GM15510 (cell line): ENCODE measurements around the gene SH3PXD2A.

Source experiments
- POLR2A ChIP-seq: IDR thresholded peaks from 3 replicates; pipeline ENCODE4 v1.6.1; 2011; ENCODE audit warnings: borderline replicate concordance; ENCODE audit not compliant: insufficient read length; ENCODE audit errors: extremely low read depth

Gene SH3PXD2A

DNA sequence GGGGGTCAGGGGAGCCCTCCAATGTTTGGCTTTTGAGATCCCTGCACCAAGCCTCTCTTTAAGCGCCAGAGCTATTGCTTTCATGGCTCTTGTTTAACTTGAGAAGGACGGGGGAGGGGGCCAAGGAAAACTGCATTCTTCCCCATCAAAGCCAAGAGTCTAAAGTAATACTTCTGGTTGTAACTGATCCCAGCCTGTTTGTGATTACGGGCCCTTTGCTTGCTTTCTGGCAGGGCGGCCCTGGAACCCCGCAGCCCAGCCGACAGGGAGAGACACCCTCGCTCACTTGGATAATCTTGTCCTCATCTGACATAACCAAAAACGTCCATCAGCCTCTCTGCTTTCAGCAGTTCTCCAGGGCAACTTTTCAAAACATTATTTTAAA is 207.1 kb downstream of the SH3PXD2A start:
- TF ChIP-seq POLR2A = no peak

- no peak for TF ChIP-seq POLR2A
These were observed 209.1 kb downstream of the SH3PXD2A start for GRCh38 chr10:103646304-103646703.

- no peak for TF ChIP-seq POLR2A
These were observed 210.0 kb downstream of the SH3PXD2A start for GRCh38 chr10:103645141-103646054.

DNA sequence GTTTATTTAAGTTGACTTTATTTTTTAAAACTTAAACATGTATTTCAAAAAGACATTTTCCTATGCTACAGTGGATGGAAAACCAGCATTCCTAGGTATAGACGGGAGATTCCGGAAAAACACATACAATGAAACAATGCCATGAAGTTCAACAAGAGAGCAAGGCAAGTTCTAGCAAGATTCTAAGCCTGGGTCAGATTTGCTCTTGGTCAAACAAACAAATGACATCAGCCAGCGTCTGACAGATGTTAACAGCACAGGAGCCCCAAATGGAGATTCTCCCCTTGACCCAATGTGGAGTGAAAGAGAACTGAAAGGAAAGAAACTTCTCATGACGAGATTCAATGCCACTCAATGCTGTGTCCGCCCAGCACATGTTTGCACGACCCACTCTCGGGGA is 212.0 kb downstream of the SH3PXD2A start:
- TF ChIP-seq POLR2A = no peak

GRCh38 chr10:103641326-103641725 is 214.1 kb downstream of the SH3PXD2A start:
- TF ChIP-seq POLR2A = no peak

DNA sequence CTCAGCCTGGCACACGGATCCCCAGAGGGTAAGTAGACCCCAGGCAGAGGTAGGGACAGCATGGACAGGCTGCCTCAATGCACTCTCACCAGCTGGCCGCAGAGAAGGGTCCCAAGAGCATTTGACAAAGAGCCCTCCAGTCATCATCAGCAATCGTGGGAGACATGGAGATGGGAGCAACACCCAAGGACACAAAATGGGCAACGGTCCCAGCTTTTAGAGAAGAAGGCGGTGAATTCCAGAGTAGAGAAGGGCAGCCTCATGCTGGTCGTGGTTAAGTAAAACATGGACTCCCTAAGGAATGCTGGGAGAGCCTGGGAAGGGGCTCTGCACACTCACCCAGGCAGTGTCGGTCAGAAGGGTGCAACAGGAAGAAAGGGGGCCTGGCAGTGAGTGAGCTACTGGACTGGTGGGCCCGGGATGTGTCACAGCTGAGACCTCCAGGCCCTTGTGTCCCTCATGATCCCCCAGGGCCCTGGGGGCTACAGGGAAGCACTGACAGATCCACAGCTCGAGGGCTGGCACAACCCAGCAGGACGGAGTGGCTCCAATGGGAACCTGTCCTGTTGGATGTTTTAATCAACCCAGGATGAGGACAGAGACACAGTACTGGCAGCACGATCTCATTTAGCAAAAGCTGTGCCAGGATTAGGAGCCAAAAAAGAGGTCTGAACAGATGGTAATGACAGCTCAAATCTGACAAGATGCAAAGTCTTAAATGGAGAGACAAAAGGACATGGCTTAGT is 214.8 kb downstream of the SH3PXD2A start:
- no peak for TF ChIP-seq POLR2A

DNA sequence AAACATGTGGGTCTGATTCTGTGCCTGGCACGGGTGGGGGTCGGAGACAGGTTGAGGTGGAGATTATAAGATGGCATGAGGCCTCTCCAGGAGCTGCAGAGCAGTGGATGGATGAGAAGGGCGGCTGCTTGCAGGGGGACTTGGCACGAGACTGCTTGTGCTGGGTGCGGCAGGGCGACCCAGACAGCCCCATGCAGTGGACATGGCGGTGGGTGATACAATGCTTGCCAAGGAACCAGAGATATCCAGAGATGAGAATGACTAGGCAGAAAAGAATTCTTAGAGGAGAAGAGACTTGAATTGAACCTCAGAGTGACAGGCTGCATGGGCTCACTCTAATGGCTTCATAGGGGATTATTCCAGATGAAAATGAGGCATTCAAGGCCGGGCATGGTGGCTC is 216.4 kb downstream of the SH3PXD2A start:
- TF ChIP-seq POLR2A = no peak

DNA sequence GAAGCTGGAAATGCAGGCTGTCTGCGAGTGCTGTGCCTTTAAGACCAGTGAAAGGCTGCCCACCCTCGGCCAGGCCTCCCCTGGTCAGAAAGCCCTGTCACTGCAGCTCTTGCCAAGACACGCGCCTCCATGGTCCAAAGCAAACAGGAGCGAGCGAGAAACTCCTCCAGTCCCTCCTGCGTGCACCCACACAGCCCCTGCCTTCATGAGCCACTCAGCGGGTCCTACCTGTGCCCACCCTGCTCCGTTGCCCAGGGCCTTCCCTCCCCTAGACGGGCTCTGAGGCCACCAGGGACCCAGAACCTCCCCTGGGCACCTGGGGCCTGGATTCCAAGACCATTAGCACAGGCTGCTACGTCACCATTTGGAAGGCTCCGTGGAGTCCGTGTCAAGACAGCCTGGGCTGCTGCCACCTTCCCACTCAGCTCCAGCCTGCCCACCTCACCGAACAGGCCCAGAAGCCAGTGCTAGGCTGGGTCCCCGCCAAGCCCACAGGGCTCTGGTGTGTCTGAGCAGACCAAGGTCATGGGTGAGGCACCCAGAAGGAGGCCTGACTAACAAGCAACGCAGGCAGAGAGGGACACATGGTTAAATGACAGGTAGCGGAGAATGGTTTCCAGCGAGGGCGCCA is 217.3 kb downstream of the SH3PXD2A start:
- no peak for TF ChIP-seq POLR2A

GRCh38 chr10:103637011-103637410 is 218.4 kb downstream of the SH3PXD2A start:
- no peak for TF ChIP-seq POLR2A

- no peak for TF ChIP-seq POLR2A
These were observed 218.9 kb downstream of the SH3PXD2A start for GRCh38 chr10:103636492-103636891.

- no peak for TF ChIP-seq POLR2A
These were observed 219.8 kb downstream of the SH3PXD2A start for GRCh38 chr10:103635580-103635979.

DNA sequence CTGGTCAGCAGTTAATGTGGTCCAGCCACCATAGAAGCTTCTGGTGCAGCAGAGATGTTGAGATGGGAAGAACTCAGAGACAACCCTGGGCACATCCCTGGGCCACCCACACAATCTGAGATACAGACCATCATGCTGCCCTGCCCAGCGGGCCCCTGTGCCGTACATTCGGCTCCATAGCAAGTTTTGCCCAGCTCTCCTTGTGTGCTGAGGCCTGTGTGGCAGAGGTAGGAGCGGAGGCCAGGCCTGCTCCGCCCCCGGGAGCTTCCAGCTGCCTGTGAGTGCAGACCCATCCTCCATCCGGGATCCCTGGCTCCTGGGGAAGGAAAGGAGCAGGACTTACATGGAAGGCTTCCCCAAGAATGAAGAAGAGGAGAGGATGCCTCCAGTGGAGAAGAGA is 221.5 kb downstream of the SH3PXD2A start:
- TF ChIP-seq POLR2A = no peak

DNA sequence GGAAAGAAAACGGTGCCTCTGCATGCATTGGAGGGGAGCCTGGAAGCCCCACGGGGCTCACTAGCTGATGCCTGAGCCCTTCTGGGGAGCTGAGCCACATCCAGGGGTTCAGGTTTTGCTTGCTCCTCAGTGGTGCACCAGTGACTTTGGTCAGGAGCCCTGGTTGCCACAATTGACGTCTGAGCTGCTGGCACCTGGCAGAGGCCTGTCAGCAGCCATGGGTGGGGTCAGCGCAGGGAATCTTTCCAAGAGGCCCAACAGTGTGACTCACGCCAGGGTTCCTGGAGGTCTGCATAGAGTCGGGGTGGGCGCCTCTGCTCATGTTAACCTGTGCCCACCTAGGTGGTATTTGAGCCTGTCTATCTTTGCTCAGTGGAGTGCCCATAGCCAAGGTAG is 223.1 kb downstream of the SH3PXD2A start:
- no peak for TF ChIP-seq POLR2A

- TF ChIP-seq POLR2A = no peak
These were observed 225.2 kb downstream of the SH3PXD2A start for GRCh38 chr10:103630156-103630555.

DNA sequence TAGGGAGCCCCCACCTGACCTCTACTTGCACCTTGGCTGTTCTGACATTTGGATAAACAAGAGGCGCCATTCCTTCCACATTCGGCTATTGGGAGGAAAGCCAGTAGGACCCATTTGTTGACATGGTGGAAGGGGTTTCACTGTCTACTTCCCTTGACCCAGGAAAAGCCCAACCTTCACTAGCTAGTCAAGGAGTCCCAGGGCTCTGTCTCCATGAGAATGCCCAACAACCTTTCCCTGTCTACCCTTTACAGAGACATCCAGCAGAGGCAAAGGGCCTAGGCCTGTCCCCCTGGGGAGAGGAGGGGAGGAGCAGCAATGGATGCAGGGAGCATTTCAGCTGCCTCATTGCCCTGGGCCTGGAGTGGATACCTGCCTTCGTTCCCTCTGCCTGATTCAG is 225.8 kb downstream of the SH3PXD2A start:
- TF ChIP-seq POLR2A = no peak
